ENCODE results near the gene PKMYT1.

GRCh38 chr16:2985462-2985861 is 5.2 kb upstream of the PKMYT1 start:
- TF ChIP-seq CTCF (IDR thresholded peaks at IDR 0.05; ENCODE audit: poor library complexity) (no peak), EZH2 (IDR thresholded peaks at IDR 0.05; ENCODE audit: borderline replicate concordance) (no peak)

Data from hepatocyte (in vitro differentiated cells).